Cerebellar cortex (tissue), 1 donor: ENCODE measurements around the gene KNOP1.
"Not testable (repeated sequence)": the region's sequence is repeated elsewhere in the genome, so short reads cannot be mapped to it uniquely, and the experiment has no call there.

ENCODE experiments used
- DNase-seq: peaks from one replicate; pipeline ENCODE4 v3.0.0-alpha.2; 2015; ENCODE audit warnings: low spot score

Gene KNOP1

DNA sequence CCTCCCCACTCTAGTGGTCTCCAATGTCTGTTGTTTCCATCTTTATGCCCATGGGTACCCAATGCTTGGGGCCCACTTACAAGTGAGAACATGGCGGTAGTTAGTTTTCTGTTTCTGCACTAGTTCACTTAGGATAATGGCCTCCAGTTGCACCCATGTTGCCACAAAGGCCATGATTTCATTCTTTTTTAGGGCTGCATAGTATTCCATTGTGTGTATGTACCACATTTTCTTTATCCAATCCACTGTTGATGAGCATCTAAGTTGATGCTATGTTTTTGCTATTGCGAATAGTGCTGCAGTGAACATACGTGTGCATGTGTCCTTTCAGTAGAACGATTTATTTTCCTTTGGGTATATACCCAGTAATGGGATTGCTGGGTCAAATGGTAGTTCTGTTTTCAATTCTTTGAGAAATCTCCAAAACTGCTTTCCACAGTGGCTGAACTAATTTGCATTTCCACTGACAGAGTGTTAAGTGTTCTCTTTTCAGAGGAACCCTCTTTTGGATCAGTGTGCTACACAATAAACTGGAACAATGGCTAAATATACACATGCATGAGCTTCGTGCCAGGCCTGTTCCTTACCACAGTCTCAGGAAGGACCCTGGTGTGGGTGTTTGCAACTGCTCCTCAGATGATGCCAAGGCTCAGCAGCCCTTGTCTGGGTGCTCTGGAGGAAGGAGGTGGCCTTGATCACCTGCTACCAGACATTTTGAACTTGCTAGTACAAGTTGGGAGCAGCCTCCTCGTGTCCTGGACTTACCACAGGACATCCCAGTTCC lies 34.4 kb downstream of the KNOP1 start:
- no peak for DNase-seq

- no peak for DNase-seq
These were observed 36.4 kb downstream of the KNOP1 start for GRCh38 chr16:19681637-19682036.

DNA sequence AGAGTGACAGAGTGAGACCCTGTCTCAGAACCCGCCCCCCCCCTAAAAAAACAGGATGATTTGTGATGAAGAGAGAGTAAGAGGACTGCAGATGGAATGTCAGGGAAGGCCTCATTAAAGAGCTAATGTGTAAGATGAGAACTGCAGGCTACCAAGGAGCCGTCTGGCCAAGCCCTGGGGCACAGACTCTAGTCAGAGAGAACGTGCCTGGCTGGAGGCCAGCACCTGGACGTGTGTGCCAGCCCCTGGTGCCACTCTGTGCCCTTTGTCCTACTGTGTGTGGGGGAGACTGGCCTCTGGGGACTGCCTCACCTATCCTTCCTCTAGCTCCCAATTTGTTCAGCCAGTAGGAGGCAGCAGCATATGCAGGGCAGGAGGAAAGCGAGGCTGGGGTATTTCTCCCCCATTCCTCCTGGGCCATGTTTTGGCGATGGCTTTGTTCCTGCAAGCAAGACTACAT lies 37.1 kb downstream of the KNOP1 start:
- no peak for DNase-seq

GRCh38 chr16:19679281-19679680 lies 38.7 kb downstream of the KNOP1 start:
- DNase-seq, result not testable (repeated sequence)

DNA sequence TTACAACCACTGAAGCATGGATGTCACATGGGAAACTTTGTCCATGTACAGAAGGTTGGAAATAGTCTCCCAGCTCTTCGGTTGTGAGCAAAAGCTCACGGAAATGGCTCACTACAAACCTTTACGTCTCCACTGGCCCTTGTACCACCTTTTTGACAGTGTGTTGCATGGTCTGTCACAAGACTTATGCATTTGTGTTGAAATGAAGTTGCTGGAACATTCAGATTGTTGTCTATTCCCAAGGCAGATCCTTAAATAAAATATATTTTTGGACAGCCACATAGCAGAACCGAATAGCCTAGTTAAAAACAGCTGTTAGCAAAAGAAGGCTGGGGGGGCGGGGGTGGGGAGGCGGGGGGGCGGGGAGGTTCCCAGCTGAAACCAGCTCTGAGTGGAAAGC lies 39.2 kb downstream of the KNOP1 start:
- DNase-seq, result no peak

DNA sequence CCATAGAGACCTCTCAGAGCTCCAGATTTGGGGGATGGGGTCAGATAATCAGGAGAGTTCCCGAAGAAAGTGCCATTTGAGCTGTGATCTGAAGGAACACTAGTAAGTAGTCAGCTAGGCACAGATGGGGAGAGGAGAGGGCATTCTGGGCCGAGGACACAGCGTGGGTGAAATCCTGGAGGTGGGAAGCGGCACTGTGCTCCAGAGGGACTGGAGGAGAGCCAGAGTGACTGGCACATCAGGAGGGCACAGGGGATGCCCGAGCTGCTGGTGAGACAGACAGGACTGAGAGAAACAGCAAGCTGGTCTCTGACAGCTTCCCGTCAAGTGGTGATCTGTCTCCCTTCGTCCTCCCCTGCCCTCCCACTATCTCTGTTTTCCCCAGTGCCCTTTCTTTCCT lies 40.6 kb downstream of the KNOP1 start:
- DNase-seq, result no peak

- DNase-seq, result no peak
These were observed 43.5 kb downstream of the KNOP1 start for GRCh38 chr16:19674485-19674884.

GRCh38 chr16:19672378-19672777 lies 45.6 kb downstream of the KNOP1 start:
- DNase-seq, result no peak

DNA sequence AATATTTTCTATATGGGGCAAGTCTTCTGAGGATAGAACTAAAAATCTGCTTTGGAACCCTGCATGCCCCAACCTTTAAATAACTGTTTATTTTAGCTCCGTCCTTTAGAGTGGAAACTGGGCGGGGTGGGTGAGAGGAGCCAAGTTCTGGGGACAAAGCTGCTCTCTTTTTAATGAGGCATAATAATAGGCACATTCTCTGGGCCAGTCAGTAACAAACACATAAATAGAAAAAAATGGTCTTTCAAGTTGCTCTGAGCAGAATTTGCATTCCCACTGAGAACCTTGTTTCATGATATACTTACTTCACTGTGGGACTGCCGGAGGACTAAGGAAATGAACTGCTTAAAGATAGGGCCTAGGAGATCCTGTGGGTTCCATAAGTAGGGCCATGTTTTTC lies 51.5 kb downstream of the KNOP1 start:
- DNase-seq, result peak; percentile 3

DNA sequence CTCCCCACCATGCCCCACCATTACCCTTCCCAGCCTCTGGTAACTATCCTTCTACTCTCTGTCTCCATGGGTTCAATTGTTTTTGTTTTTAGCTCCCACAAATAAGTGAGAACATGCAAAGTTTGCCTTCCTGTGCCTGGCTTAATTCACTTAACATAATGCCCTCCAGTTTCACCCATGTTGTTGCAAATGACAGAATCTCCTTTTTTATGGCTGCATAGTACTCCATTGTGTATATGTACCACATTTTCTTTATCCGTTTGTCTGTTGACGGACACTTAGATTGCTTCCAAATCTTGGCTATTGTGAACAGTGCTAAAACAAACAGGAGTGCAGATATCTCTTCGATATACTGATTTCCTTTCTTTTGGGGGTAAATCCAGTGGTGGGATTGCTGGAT lies 52.7 kb downstream of the KNOP1 start:
- DNase-seq, result not testable (repeated sequence)

GRCh38 chr16:19664166-19664565 lies 53.9 kb downstream of the KNOP1 start:
- no peak for DNase-seq

DNA sequence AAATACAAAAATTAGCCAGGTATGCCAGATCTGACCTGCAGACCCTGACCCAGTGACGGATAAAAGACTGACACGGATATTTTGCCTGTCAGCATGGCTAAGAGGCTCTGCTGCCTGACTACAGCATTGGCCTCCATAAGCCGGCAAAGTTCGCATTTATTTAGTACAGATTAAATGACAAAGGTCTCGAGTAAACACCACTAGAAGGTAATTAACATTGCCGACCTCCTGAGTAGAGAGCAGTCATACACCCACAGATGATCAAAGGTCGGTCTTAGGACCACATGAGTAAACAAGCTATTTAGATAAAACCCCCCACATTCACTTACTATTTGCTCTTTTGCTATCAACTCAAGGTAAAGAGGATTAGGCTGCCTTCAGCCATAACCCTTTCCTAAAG lies 55.7 kb downstream of the KNOP1 start:
- no peak for DNase-seq

DNA sequence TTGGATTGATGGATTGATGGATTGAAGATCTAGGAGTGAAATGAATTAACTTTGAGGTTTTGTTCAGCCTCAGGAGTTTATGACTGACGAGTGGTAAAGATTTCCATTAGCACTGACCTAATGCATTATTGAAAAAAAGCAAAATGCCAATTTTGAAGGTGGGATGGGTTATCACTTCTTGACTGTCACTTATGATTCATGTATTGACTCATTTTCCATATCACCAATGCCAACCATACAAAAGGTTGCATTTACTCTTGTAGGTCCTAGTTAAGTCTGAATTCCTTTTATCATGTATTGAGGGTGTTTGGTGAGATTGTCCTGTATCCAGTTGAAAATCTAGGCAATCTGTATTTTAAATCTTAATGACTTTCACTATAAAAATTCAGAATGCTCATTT lies 57.6 kb downstream of the KNOP1 start:
- no peak for DNase-seq

- peak; percentile 5 for DNase-seq
These were observed 58.5 kb downstream of the KNOP1 start for GRCh38 chr16:19659554-19659953.

DNA sequence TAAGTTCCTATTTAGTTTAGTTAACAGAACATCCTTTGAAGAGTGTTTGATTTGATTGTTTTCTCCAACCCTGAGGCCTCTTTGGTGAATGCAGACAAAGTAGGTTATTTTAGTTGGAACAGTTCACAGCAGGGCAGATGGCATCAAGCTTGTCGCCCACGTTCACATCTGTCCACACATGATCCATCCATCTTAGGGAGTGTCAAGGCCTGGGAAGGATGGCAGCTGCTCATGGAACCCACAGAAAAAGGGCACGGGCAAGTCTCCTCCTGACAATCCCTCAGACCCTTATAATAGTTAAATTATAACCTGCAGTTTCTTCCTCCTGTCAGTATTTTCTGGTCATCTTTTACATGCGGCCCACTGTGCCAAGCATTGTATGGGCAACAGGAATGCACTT lies 60.2 kb downstream of the KNOP1 start:
- DNase-seq, result no peak

- no peak for DNase-seq
These were observed 62.7 kb downstream of the KNOP1 start for GRCh38 chr16:19655242-19655777.

GRCh38 chr16:19654147-19654546 lies 63.9 kb downstream of the KNOP1 start:
- no peak for DNase-seq
